HepG2 (cell line): ENCODE measurements around the gene MYOM1.

Experiments
- SUZ12 ChIP-seq: fragments of 150-350 bp; IDR thresholded peaks from 2 replicates; pipeline ENCODE4 v1.6.1; 2014; ENCODE audit warnings: low read depth, low read length
- ZNF292 ChIP-seq: sonication (generic); formaldehyde crosslinking; IDR thresholded peaks from 2 replicates; pipeline ENCODE4 v1.8.1; 2022; ENCODE audit warnings: mild to moderate bottlenecking, low read depth, missing genetic modification reagents, borderline replicate concordance

DNA sequence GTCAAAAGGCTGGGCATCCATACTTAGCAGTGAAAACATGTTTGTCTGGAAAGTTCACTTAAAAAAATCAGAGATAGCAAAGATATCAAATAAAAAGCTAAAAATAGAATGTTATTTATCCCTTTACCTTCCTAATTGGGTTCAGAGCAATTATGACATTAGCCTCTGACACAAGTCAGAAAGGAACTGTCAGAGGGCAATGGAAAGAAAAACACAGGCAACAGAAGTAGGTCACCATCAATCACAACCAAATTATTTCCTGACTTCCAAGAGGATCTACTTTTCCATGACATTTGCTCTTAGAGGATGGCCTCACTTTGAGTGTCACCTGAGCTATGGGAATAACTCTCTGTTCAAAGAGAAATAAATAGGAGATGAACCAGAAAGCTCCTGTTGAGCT lies 27.5 kb downstream of the MYOM1 start:
- TF ChIP-seq ZNF292 (no peak), SUZ12 (no peak)
